Measurements from ENCODE around the gene HDAC4. TPM values are rescaled to one million over a fixed set of nuclear protein-coding genes. Genes with fewer than 3 reads are reported as not detected.
"Not testable (repeated sequence)": the region's sequence is repeated elsewhere in the genome, so short reads cannot be mapped to it uniquely, and the experiment has no call there.

Gene HDAC4
- total RNA-seq, 1 donor from 2014 or later = 6.8 TPM

DNA sequence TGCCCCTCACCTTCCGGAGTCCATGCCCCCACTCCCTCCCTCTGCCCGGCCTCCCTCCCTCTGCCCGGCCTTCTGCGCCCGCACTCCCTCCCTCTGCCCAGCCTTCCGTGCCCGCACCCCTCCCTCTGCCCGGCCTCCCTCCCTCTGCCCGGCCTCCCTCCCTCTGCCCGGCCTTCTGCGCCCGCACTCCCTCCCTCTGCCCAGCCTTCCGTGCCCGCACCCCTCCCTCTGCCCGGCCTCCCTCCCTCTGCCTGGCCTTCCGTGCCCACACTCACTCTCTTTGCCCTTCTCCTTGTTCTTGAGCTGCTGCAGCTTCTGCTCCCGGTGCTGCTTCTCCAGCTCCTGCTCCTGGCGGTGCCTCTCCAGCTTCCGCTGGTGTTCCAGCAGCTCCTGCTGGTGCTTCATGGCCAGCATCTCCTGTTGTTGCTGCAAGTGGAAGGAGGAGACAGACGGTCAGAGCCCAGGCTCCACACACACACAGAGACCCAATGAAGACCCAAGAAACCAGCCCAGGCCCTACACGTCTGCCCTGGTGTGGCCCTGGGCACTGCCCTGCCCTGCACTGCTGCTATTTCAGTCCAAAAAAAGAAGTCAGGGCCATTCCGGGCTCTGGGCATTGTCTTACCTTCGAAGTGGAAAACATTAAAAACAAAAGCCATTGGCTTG is 224.5 kb downstream of the HDAC4 start:
- DNase-seq (ENCODE audit: low read depth, low spot score) = not testable (repeated sequence)

DNA sequence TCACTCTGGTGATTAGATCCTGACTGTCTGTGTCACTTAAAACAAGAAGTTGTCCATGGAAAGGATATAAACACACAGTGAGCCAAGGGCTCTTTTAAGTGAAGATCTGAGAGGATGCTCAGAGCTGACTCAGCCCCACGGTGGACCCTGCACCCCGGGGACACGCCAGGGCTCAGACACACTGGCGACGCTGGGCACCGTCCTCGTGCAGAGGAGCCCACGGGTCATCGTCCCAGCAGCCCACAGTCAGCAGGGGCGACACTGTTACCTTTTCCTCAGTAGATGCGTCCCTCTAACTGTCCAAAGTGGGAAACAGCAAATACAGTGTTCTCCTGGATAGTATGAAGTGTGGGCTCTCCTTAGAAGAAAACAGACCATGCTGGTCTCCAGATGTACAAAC is 225.6 kb downstream of the HDAC4 start:
- DNase-seq (ENCODE audit: low read depth, low spot score) = no peak

DNA sequence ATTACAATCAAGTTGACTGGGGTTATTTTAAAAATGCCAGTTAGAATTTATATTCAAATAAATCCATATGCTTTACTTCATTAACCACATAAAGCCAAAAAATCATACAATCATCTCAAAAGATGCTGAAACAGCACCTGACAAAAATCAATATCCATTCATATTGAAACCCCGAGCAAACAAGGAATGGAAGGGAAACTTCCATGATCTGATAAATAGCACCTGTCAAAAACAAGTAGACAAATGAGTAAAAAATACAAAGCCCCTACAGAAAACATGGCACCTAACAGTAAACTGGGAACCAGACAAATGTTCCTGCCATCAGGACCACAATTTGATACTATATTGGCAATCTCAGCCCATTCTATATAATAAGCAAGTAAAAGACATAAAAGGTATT is 227.5 kb downstream of the HDAC4 start:
- DNase-seq (ENCODE audit: low read depth, low spot score) = no peak

DNA sequence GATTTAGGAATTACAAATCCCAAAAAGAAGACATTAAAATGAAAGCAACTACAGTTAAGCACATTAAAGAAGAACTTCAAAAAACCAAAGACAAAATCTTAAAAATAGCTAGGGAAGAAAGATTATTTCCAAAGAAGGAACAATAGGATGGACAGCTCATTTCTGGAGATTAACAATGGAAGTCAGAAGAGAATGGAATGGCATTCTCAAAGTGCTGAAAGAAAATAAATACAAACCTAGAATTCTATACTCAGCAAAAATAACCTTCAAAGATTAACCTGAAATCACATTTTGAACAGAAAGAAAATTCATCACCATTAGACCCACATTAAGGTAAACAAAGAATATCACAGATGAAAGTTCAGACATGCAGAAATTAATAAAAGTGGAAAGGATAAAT is 229.2 kb downstream of the HDAC4 start:
- DNase-seq (ENCODE audit: low read depth, low spot score) = no peak

DNA sequence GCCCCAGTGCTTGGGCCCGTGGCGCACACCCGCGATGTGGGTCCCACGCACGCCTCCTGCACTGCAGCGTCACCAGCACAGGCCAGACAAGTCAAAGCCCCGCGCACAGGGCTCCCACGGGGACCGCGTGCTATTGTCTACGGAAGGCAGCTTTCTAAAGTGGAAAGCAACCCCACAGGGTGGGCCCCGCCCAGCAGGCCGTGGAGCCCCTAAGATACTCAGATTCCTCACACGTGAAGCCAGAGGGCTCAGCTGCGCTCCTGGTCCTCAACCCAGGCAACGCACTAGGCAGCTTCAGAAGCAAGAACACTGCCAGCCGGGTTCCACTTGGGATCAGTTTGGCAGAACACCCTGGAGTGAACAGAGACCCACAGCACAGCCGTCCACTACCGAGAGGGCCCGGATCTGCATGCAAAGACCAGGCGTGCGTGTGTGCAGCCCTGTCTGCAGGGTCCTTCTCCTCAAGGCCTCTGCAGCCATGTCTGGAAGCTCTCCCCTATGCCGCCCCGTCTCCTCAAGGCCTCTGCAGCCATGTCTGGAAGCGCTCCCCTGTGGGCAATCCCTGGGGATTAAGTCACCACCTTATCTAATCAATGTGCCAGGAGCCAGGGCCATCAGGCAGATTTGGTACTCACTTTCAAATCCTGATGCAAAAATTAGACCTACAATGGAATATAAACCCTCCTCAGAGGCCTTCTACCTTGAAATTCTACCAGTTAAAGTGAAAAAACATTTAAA is 231.3 kb downstream of the HDAC4 start:
- no peak for DNase-seq (ENCODE audit: low read depth, low spot score)

DNA sequence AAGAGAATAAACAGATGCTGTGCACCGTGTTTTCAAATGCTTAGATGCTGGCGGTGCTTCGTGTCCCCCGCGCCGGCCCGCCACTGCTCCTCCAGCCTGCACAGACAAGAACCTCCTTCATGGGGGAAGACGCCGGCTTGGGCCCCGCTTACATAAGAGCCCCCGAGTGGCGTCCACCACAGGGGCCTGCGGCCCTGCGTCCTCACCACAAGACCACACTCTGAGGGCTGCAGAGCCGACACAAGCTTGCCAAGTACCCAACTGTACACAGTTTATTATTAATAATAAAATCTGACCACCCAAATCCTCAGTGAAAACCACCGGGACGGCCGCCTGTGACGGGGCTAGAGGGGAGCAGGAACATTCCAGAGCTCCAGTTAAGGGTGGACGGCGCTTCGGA is 232.2 kb downstream of the HDAC4 start:
- DNase-seq (ENCODE audit: low read depth, low spot score) = no peak

DNA sequence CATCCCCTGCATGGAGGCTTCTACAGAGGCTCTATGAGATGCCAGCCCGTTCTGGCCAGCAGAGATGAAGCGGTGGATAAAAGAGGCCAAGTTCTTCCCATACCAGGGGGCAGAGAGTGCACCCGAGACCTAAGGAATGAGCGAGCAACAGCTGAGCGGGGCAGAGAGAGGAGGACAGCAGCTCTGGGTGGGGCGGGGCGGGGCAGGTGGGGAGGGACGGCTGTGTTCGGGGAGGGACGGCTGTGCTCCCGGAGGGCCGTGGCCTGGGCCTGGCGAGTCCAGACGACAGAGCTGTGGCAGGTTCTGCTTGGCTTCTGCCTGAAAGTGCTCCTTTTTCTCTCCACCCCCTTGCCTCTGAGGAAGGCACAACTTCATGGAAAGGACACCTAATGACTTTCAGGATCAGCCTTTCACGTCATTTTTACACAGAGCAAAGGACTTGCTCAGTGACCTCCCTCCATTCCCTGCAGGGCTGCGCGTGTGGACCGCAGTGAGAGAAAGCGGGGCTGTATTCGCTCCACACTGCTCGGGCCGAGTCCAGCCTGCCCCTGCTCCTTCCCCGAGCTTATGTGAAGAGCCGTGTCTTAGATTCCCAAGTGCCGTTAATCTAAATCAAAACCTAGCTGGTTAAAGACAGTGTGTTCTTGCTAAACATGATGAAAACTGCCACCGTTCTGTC is 232.9 kb downstream of the HDAC4 start:
- no peak for DNase-seq (ENCODE audit: low read depth, low spot score)

DNA sequence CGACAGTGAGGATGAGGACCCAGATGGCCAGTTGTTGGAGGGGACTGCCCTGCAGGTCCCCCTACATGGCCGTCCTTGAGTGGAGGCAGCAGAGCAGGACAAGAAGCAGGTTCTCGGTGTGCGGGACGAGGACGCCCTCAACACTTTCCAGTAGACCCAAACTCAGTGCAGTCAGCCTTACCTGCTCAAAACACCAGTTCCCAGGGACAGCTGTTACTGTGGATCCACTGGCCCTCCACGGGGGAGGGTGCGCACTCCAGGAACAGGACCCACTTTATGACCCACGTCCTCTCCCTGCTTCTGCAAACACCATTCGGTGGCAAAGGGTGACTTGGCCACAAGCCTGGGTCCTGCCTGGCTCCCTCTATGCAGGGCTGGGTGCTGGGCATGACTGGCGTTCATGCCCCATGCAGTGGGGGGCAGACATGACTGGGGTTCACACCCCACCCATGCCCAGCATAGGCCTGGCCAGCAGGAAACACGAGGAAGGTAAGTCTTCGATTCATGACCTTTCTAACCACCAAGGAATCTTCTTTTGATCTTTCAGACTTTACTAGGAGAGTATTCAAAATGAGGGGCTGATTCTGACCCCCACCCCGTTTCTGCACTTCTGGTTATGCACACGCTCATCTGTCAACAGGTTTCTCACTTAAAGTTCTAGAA is 233.7 kb downstream of the HDAC4 start:
- DNase-seq (ENCODE audit: low read depth, low spot score) = no peak

DNA sequence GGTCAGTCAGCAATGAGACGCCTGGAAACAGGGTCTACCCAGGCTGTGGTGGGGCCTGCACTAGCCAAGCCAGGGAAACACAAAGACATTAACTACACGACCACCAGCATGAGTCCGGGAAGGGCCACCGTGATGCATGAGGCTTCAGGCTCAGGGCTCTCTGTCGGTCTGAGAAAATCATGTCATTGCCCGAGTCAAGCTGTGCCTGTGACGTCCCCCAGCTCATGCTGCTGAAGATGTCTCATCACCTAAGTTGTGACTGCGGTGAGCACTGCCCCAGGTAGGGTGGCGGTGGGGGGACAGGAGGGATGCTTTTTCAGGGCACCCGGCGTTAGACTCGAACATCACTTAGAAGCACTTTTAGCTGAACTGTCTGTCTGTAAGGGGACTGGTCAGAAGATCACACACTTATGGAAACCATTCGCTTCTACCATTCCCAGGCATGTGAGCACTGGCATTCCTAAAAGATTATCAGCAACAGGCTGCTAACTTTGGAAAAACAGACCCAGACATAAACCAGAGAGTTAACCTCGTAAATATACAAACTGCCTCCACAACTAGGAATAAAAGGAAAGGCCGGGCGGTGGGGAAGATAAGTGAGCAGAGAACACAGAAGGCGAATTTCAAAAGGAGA is 234.5 kb downstream of the HDAC4 start:
- DNase-seq (ENCODE audit: low read depth, low spot score) = no peak

DNA sequence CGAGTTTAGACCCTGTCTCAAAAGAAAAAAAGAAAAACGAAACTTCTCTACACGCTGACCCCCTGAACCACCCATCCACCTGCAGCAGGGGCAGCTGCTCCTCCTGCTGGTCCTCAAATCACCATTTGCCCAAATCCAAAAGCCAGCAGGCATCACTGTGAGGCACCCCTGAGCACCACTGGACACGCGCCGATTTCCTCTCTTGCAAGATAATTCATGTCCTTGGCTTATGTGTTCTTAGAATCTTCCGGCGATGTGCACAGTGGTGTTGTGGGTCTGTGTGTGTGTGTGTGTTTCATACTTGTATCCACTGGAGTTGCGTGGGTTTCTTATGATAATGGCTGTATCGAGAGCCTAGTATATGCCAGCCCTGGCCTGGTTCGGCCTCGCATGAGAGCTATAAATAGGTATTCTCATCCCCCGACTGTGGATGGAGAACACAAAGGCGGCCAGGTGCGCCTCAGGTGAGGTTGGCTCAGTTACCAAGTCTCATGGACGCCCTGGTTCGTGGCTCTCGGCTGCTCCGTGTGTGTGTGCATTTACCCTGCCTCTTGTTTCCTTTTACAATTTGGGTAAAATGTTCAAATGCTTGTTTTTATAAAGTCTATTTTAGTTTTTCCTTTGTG is 235.5 kb downstream of the HDAC4 start:
- DNase-seq (ENCODE audit: low read depth, low spot score) = no peak

DNA sequence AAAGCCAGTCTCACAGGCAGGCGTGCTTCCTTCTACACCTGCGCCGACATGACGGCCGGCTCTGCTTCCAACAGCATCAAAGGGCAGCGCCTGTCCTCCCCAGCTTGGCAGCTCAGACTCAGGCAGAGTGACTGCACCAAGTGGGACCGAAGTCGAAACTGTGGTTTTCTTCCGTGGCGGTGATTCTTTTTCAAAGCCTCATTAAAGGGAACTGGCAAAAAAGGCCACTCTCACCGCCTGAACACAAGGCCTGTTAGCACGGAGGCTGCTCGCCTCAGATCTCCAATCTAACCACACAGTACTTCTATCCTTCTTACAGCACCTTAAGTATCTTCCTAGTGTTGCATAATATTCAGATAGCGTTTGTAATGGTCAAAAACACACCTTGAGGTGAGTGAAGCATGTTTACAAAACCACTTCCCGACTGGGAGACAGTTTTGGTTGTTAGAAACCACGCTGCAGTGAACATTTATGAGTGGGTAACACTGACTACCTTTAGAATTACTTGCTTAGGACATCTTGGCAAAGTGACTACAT is 236.4 kb downstream of the HDAC4 start:
- no peak for DNase-seq (ENCODE audit: low read depth, low spot score)

DNA sequence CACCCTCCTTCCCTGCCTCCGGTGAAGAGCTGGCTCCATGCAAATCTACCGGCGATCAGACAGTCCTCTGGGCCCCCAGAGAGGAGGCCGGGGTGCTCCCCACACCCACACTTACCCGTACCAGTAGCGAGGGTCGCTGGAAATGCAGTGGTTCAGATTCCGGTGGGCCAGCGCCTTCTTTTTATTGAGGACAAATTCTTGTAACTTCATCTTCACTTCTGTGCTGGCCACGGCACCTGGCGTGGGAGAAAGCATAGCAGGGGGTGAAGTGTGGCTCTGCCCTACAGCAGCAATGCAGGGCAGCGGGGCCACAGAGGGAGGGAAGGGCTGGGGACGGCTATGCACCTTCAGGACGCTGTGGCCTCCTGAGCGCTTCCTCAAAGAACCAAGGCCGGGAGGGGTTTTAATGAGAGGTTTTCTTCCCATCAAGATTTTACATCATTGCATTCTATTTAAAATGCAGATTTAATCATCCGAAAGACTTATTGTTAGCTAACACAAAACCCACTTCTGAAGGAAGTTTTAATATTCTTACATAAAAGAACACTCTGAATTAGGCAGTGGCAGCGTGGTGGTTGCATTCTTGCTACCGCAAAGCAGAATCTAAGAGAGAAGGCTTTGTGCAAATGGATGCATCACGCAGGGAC is 237.0 kb downstream of the HDAC4 start:
- DNase-seq (ENCODE audit: low read depth, low spot score) = no peak

DNA sequence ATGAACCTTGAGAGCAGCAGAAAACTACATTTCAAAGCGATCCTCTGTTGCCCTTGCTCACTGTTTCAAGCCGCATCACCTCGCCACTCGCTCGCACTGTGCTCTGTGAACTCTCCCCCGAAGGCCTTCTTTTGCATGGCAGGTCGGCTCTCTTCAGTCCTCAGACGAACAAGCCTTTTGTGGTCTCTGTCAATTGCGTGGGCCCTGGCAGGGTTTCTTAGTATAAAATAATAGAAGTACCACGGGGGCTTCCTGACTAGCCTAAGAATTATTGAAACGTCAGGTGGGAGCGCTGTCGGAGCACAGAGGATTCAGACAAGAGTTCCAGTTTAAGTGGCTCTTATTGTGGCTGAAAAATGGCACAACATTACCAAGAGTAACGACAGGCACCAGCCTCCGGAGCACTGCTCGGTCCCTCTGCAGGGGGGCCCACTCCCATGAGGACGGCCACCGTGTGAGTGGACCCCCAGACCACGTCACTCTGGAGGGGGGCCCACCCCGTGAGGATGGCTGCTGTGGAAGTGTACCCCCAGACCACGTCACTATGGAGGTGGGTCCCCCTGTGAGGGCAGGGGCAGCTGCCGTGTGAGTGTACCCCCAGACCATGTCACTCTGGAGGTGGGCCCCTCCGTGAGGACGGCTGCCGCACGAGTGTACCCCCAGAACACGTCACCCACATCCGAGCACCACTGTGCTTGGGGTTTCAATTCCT is 237.7 kb downstream of the HDAC4 start:
- no peak for DNase-seq (ENCODE audit: low read depth, low spot score)

DNA sequence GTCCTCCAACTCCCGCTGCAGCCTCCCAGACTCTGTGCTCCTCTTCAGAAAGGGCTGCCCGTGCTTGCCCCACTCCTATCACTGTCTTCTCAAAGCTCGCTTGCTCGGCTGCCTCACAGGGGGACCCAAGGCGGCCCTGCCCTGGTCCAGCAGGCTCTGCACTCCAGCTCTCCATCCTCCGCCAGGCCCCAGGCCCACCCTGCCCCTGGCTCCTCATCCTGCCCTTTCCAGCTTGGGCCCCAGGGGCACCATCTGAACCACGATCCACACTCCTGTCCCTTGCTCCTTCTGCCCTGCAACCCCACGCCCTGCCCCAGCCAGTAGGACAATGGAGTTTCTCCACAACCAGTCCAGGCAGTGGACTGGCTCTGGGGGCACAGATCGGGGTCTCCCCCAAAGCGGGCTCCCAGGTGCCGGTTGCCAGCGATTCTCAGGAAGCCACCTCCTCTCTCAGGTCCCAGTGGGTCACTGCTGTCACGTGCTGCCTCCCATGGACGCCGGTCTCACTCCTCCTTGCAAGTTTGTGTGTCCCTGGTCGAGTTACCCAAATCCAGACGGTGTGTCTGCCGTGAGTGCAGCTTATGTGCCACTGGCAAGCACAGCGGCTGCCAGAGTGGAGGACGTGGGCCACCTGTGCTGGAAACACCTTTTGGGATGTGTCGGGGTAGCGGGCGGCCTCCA is 238.5 kb downstream of the HDAC4 start:
- no peak for DNase-seq (ENCODE audit: low read depth, low spot score)

DNA sequence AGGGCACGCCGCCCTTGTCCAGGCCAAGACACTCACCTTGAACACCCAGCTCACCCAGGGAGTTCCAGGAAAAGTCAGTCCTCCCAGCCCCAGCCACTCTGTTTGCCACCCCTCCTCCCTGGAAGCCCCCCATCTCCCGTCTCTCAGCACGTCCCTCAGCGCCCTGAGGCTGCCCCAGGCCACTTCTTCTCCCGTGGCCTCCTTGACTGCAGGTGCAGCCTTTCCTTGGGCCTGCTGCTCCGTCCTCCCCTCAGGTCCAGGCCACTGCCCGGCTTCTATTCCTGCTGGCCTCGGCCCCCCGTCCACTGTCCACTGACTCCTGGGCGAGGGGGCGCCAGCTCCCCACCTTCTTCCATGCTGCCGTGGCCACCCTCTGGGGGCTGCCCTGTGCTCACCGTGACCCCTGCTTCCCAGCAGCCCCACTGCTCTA is 239.1 kb downstream of the HDAC4 start:
- no peak for DNase-seq (ENCODE audit: low read depth, low spot score)

DNA sequence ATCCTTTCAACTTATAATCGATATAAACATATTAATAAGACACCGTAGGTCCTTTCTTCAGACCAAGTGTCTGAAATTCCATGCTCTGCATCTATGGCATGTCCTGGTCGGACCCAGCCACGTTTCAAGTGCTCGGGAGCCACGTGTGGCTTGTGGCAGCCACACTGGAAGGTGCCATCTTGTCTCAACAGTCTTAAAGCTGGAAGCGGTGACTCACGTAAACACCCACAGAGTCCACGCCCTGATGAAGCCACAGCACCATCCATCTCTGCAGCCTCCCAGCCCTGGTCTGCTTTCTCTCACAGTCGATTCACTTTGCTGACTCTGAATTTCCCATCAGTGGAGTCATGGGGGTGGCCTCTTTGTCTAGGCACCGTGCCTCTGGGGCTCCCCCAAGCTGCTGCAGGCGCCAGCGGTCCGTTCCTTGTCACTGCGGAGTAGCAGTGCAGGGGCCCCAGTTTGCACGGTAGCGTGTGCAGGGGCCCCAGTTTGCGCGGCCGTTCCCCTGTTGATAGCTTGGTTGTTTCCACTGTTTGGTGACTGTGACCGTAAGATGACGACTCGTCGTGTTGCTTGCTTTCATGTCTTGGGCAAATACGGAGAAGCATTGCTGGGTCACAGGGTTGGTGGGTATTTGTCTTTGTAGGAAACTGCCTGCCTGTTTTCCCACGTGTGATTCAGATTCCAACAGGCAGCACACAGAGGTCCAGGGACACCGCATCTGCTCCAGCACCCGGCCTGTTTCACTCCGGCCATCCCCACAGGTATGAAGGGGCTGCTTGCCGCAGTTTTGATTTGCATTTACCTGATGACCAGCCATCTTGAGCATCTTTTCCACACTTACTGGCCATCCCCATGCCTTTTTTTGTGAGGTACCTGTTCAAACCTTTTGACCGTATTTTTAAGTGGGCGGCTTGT is 240.3 kb downstream of the HDAC4 start:
- no peak for DNase-seq (ENCODE audit: low read depth, low spot score)

DNA sequence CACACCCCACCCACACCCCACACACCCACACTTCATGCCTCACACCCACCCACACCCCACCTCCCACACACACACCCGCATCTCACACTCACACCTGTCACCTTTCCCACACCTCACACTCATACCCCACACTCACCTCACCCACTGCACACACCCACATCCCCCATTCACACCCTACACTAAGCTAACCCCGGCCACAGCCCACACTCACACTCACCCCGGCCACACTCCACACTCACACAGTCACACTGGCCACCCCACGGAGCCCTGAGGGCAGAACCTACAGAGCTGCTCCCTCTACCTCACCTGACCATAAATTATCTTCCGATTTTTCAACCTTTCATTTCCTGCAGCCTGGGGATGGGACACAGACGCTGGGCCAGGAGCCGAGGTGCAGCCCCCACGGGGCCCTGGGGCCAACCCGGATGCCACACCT is 241.3 kb downstream of the HDAC4 start:
- no peak for DNase-seq (ENCODE audit: low read depth, low spot score)
